Measurements from ENCODE around the gene YIF1A. TPM values are rescaled to one million over a fixed set of nuclear protein-coding genes. Genes with fewer than 3 reads are reported as not detected.

YIF1A gene
- total RNA-seq, 2 donors from 2014 or later, result 65.4 to 155 TPM

DNA sequence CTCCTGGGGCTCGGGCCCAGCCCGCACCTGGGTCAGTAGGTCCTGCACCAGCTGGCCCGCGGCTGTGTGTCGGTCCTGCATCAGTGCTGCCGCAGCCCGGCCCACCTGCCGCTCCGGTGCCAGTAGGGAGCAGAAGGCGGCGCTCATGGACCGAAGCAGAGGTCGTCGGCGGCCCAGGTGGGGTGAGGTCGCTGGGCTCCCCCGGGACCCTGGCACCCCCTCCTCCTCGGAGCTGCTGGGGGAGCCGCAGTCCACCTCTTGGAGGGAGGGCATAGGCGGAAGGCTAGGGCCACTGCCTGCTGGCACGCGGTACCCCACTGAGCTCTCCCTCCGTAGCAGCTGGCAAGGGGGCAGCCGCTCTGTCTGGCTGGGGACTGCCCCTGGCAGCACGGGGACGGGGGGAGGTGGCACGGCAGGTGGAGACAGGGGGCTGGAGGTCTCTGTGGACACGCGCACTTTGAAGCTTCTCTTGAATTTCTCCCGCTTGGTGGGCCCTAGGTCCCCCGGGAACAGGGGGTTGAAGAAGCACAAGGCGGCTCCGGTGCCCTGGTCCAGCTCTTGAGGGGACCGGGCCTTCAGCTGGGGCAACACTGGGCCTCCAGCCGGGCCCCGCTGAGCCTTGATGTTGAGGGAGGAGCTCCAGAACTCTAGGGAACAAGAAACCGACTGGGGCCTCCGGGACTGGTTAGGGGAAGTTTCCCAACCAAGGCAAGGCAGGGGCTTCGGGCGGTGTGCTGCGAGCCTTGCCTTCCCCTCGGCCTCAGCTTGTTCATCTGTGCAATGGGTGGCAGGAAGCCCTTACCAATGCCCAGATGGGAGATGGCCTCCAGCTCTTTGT is 45.9 kb upstream of the YIF1A start:
- Histone ChIP-seq H3K27ac (no peak overlapping the region), H3K36me3 (peaks cover 10% of the 10 kb centered on the region), H3K4me1 (ENCODE audit: control insufficient read depth in 1 of 2, low read depth in 2 of 2) (peaks cover 13 to 20% of the 10 kb centered on the region in 2 donors), H3K4me3 (peak overlapping the region; percentile 83), H3K27me3 (replicated peaks; ENCODE audit: insufficient read depth) (no peaks in the 10 kb centered on the region), H3K9me3 (no peaks in the 10 kb centered on the region)
- no peak for DNase-seq (ENCODE audit: low spot score)
- no peak for TF ChIP-seq CTCF (IDR thresholded peaks at IDR 0.05)
- no peak for ATAC-seq (ENCODE audit: insufficient number of reproducible peaks, low FRiP score, low read depth)

- Histone ChIP-seq H3K27me3 (replicated peaks; ENCODE audit: insufficient read depth) (no peaks in the 10 kb centered on the region), H3K4me1 (ENCODE audit: control insufficient read depth in 1 of 2, low read depth in 2 of 2) (peaks cover 13 to 20% of the 10 kb centered on the region in 2 donors), H3K27ac (no peak overlapping the region), H3K9me3 (no peaks in the 10 kb centered on the region), H3K4me3 (no peak overlapping the region), H3K36me3 (peaks cover 8% of the 10 kb centered on the region)
- TF ChIP-seq CTCF (IDR thresholded peaks at IDR 0.05), result no peak
- ATAC-seq (ENCODE audit: insufficient number of reproducible peaks, low FRiP score, low read depth) (no peak), DNase-seq (ENCODE audit: low spot score) (no peak)
These were observed 45.1 kb upstream of the YIF1A start for GRCh38 chr11:66333896-66334604.

DNA sequence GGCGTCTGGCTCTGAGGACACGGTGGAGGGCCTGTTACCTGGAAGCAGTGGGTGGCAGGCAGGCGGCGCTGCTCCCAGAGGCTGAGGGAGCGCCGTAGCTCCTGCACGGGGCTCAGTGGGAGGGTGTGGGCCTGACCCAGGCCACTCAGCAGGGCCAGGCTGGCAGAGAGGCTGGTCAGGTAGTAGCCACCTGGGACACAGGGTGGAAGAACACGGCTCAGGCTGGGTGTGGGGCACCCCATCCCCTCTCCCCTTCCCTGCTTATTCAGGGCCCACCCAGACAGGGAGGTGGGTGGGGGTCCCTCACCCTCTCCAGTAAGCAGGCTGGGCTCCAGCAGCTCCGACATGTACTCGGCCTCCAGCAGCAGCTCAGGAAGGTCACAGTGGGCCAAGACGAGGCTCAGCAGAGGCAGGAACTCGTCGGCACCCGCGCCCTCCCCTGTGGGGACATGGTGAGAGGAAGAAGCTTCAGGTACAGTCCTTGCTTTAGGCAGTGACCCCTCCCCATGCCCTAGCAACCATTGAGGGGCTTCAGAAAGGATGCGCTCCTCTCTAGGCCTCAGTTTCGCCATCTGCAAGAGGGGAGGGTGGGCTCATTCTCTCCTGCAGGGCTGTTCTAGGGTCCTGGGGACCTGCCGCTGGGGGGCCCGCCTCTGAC is 44.4 kb upstream of the YIF1A start:
- no peak for ATAC-seq (ENCODE audit: insufficient number of reproducible peaks, low FRiP score, low read depth)
- H3K27me3 ChIP-seq (replicated peaks; ENCODE audit: insufficient read depth), result no peaks in the 10 kb centered on the region
- no peak for DNase-seq (ENCODE audit: low spot score)
- H3K27ac ChIP-seq, result no peak overlapping the region
- H3K36me3 ChIP-seq, result peaks cover under 1% of the 10 kb centered on the region
- no peak overlapping the region for H3K4me3 ChIP-seq
- peaks cover 13 to 27% of the 10 kb centered on the region in 2 donors for H3K4me1 ChIP-seq (ENCODE audit: control insufficient read depth in 1 of 2, low read depth in 2 of 2)
- H3K9me3 ChIP-seq, result no peaks in the 10 kb centered on the region
- no peak for TF ChIP-seq CTCF (IDR thresholded peaks at IDR 0.05)

DNA sequence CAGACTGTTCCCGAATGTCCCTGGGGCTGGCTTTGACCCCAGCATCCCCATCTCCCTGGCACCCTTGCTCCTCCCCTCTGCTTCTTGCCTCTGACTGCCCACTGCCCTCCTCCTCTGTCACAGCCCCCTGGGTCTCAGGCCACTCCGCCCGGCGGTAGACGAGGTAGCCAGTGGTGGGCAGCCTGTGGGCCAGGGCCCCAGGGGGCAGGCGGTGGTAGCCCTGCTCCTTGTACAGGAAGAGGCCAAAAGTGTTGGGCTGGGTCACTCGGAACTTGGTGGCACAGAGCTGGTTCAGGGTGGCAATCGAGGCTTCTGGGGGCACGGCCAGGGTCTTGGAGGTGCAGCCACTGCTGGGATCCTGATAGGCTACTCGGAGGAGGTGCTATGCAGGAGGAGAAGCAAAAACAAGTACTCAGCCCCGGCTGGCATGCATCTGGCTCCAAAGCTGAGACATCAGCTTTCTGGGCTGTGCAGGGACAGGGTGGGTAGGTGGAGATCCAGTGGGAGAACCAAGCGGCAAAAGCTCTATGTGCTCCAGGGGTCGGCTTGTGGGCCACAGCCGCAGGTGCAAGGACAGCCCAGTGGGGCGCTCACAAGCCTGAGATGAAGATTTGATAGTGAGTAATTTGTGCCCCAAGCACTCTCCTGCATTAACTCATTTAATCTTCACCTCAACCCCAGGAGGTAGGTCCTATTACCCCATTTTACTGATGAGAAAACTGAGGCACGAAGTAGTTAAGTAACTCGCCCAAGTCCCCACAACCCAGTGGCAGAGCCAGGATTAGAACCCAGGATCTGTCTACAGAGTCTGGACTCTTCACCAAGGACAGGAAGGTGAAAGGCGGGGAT is 43.7 kb upstream of the YIF1A start:
- ATAC-seq (ENCODE audit: insufficient number of reproducible peaks, low FRiP score, low read depth) (no peak), DNase-seq (ENCODE audit: low spot score) (no peak)
- no peak for TF ChIP-seq CTCF (IDR thresholded peaks at IDR 0.05)

More for the DNA sequence above, 43.7 kb upstream of the YIF1A start:
- Histone ChIP-seq H3K36me3 (no peaks in the 10 kb centered on the region), H3K4me3 (no peak overlapping the region), H3K9me3 (no peaks in the 10 kb centered on the region), H3K27me3 (replicated peaks; ENCODE audit: insufficient read depth) (no peaks in the 10 kb centered on the region), H3K4me1 (ENCODE audit: control insufficient read depth in 1 of 2, low read depth in 2 of 2) (peaks cover 13 to 28% of the 10 kb centered on the region in 2 donors), H3K27ac (no peak overlapping the region)
